Ureter (tissue), 1 donor: ENCODE data around the gene MSL3. TPM values are rescaled to one million over a fixed set of nuclear protein-coding genes. Genes with fewer than 3 reads are reported as not detected.

Experiments used
- DNase-seq: peaks from one replicate; pipeline ENCODE4 v3.0.0-alpha.2; 2020; ENCODE audit warnings: low spot score
- total RNA-seq: library from RNA; stranded (reverse); gene quantifications from one replicate; pipeline ENCODE4 v1.2.4, GENCODE V29; 2023
- donor health status: DM: yes; HTN: yes; CAD: no.

Gene MSL3, protein sequence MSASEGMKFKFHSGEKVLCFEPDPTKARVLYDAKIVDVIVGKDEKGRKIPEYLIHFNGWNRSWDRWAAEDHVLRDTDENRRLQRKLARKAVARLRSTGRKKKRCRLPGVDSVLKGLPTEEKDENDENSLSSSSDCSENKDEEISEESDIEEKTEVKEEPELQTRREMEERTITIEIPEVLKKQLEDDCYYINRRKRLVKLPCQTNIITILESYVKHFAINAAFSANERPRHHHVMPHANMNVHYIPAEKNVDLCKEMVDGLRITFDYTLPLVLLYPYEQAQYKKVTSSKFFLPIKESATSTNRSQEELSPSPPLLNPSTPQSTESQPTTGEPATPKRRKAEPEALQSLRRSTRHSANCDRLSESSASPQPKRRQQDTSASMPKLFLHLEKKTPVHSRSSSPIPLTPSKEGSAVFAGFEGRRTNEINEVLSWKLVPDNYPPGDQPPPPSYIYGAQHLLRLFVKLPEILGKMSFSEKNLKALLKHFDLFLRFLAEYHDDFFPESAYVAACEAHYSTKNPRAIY
- 22.8 TPM for total RNA-seq

DNA sequence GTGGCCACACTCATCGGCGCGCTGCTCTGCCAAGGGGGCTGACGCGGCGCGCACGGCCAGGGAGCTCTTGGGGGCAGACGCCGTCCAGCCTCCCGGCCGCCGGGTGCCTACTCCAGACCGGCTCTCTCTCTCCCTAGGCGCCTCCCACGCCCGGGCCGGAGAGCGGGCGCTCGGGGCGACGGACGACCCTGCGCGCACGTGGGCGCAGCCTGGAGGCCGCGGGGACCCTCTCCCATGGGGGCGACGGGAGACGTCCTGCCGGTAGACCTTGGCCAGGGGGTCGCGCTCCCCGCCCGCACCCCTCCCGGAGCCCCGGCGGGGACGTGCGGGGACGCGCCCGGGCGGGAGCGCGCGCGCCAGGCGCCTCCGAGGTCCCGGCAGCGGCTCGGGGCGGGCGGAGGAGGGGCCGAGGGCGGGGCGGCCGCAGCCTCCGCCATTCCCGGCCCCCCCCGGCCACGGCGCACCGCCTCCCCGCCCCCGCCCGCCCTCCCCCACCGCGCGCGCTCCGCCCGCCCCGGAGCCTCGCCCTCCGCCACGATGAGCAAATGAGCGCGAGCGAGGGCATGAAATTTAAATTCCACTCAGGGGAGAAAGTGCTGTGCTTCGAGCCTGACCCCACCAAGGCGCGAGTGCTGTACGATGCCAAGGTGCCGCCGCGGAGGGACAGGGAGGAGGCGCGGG is at the start of gene MSL3:
TSS of gene MSL3 (plus strand) at position 519 of the 681 bp plus-strand sequence. CDS start at position 546, 27 bp downstream.
- DNase-seq = no peak

DNA sequence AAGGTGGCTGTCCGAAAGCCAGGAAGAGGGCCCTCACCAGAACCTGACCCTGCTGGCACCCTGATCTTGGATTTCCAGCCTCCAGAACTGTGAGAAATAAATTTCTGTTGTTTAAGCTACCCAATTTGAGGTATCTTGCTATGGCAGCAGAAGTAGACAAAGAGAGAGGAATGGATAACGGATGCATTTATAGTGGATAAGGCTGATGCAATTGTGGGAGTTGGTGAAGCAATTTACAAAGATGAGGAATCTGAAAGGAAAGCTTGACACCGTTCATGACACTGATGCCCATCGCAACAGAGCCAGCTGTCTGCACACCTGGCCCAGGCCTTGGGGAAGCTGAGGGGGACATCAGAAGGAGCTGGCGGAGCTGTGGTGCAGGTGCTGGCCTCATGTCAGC is 35.7 kb upstream of the MSL3 start:
- no peak for DNase-seq

DNA sequence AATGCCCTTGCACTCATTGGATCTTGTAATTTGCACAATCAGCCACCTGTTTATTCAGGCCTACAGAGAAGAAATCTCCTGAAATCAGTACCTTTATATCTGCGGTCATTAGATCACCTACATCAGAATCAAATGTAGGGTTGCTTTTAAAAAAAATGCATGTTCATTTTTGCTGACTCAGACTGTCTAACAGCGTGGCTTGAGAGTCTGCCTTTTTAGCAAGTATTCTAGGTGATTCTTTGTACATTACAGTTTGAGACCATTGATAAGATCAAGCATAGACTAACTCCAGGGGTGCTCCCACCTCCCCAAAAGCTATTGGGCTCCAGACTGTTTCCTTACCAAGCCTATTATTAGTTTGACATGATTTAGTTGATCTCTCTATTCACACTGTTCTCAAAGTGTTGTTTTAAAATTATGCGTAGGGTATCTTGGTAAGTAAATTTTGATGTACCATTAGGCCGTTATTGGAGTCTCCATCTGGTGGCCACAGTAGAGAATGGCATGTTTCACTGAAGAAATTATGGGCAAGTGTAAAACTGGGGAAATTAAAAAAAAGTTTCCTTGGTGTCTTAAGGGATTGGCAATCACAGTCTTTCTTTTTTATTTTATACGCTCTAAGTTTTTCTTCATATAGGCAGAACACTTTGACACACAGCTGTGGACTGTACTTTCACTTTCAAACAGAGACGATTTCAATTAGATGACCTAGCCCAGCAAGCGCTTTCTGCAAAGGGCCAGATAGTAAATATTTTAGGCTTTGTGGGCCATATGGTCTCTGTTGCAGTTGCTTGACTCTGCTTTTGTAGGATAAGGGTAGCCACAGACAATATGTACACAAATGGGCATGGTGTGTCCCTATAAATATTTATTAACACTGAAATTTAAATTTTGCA is 33.7 kb upstream of the MSL3 start:
- no peak for DNase-seq

DNA sequence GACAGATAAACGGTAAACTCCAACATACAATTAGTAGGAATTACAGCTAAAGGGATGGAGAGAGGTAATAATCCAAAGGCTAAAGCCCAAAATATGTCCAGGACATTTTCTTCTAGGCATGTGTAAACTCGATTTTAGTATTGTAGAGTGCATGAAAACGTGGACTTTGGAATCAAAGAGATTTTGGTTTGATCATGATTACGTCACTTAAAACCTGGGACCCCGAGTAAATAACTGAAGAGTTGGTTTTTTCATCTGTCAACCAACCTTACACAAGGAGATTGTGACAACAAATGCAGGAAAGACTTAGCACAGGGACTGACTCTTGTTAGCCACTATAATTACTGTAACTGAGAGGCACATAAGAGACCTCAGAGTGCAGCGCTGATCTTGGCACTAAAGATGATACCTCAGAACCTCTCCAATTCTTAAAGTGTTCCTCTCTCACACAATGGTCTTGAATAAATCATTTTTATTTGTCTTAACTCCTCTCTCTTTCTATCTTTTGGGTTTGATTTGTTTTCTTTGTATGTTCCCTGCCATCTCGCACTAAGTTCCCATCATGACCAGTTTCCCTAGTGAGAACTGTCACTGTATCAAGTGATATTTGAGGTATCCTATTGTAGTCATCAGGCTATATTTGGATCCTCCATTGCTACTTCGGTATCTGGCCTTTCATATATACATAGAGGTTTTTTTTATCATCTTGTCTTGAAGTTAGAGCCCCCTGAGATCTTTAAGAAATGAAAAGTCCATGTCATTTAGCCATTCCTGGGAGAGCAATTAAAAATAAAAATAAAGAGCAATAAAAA is 32.2 kb upstream of the MSL3 start:
- no peak for DNase-seq

DNA sequence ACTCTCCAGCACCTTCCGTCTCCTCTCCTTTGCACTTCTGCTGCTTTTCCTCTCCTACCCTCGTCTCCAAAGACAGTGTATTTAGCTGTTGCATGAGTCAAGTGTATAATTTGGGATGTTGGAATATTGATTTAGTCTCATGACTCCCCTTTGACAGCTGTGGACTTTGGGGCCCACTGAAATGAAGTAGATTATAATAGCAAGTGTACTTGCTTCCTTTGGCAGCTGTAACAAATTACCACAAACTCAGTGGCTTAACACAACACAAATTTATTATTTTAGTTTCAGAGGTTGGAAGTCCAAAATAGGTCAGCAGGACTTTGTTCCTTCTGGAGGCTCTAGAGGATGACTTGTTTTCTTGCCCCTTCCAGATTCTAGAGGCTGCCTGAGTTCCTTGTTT is 29.5 kb upstream of the MSL3 start:
- DNase-seq = no peak

DNA sequence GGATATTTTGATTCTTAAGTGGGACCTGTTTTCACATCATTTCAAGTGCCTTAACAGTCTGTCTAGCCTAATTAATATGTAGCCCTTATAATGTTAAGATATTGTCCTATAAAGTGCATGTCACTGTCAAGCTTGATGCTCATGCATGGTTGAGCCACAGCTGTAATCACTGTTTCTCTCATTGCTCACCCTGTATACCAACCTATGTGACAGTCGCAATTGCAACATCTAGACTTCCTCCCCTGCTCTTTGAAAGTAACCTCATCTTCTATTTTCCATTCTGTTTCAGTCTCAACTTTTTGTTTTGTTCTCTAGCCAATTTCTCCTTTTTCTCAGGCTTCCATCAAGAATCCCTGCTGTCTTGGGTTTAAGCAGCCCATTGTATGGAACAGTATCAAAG is 24.4 kb upstream of the MSL3 start:
- no peak for DNase-seq

DNA sequence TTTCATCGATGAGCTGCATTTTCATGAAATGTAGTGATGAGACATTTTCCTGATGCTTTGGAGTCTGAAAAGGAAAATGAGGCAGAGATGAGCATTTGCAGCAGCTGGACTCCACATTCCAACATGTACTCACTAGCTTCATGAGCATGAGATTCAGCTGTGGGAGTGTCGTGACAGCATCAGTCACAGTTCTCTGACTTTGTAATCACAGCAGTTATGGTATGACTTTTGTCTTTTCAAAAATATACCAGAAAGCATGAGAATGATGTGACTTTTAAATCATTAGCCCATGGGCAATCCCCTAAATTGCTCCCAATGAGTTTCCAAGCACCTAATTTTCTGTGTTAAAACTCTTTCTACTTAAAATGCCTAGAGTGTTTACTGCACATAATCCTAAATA is 18.3 kb upstream of the MSL3 start:
- no peak for DNase-seq

DNA sequence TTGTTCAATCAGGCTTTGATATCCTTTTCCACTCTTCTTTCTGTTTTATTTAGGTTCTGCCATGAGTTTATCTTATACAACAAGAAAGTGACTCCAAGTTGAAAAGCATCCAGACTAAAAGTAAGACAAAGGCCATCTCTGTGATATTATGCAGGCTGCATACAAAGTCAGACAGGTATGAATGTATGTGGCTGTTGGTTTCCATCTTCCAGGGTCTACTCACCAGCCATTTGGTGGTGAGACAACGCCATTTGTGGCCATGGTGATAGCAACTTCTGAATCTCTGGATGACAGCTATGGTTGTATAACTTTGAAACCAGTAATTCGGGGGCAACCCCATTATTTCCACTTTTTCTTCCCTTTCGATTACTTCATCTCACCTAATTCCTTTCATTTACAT is 17.2 kb upstream of the MSL3 start:
- no peak for DNase-seq

DNA sequence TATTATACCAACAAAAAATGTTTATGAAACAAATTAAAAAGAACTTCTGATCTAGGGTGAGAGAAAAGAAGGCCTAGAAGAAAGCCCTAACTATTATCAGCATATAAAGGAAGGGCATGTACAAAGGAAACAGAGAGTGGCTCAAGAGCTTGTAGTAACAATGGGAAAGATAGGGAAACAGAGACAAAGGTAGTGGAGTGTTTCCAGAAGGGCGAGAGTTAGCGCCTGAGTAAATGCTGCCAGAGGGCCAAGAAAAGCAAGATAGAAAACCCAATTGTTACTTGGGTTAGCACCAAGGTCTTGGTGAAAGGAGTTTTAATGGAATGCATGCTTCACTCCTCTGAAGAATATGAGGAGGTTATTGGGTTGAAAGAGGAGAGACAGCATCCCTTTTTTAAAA is 16.5 kb upstream of the MSL3 start:
- DNase-seq = no peak

DNA sequence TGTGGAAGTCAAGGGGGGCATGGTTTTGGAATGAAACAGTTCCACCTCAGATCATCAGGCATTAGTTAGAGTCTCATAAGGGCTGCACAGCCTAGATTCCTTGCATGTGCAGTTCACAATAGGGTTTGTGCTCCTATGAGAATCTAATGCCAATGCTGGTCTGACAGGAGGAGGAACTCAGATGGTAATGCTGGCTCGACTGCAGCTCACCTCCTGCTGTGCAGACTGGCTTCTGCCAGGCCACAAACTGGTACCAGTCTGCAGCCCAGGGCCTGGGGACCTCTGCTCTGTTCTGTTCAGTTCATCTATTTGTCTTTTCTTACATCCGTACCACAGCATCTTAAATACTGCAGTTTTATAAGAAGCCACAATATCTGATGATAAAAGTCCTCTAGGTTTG is 12.2 kb upstream of the MSL3 start:
- no peak for DNase-seq

DNA sequence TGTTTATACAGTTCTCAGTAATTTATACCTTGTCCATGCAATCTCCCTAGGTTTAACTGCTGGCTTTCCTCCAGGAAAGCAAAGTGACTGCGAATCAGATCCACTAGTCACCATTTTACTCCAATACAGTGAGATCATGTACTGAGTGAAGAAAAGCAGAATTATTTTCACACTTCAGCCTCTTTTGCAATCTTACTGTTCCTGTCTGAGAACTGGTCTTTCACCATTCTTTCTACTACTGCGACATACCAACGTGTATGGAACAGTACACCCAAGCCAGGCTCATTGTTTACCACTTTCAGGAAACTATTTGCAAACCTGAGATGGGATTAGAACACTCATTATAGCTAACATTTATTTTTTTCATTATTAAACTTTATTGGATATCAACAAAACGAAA is 8.0 kb upstream of the MSL3 start:
- DNase-seq = no peak

DNA sequence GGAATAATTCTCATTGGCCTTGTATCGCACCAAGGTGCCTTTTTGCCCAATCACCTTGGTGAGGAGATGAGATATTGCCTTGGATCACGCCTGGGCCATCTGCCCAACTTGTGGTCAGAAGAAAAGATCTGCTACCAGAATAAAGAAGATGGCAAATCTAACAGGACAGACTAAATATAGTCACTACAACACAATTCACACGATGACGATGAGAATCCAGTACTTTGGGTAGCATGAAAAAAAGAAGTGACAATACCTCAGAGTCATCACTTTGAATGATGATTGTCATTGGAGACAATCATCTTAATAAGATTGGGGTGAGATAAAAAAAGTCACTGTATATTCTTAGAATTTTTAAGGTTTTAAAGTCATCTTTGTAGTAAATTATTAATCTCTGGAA is 7.3 kb upstream of the MSL3 start:
- no peak for DNase-seq

DNA sequence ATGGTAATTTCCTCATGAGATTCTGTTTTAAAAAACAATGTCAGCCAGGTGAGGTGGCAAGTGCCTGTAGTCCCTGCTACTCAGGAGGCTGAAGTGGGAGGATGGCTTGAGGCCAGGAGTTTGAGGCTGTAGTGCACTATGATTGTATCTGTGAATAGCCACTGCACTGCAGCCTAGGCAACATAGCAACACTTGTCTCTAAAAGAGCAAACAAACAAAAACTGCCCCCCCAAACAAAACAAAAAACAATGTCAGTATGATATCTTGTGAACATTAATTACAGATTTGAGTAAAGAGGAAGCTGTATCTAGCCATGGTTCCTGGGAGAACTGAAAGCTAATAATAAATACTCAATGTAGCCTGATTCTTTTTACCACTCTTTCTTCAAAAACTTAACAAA is 6.8 kb upstream of the MSL3 start:
- no peak for DNase-seq

DNA sequence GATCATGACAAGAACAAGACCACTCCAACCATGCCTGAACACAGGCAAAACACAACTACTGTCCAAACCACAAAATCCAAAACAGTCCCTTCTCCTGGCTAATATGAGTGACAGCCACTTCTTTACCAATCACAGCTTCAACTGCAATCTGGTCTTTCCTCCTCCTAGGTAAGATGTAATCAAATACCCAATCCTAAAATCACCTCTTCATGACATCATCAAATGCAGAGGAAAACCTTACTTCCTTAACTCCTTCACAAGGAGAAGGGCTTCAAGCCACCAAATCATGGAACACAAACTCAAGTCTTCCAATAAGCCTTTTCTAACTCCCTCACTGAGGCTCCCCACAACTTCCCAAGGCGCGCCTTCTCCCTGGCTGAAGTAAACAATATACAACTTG is 4.4 kb upstream of the MSL3 start:
- no peak for DNase-seq

DNA sequence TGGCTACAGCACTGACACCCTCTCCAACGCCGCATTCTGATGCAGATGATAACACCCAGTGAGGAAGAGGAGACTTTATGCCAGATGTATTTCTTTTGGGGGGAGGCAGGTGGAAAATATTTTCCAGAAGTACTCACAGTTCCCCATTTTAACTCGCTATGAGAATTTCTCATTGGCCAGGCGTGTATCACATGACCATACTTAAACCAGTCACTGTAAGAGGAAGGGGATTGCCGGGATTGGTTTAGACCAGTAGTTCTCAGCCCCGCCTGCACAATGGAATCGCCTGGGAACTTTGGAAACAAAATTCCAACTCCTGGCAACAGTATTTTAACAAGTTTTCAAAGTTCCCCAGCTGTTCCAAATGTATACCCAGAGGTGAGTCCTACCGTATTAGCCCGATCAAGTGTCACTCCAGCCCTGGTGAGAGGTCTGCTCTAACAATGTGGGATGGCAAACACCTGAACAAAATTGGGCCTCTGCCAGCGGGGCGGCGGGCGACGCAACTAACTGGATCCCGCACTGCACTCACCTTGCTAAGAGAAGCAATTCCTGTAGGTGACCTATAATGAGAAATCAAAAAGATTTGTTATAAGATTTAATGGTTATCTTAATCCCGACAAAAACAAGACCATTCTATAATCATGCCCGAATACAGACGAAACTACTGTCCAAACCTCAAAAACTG is 2.9 kb upstream of the MSL3 start:
- no peak for DNase-seq

DNA sequence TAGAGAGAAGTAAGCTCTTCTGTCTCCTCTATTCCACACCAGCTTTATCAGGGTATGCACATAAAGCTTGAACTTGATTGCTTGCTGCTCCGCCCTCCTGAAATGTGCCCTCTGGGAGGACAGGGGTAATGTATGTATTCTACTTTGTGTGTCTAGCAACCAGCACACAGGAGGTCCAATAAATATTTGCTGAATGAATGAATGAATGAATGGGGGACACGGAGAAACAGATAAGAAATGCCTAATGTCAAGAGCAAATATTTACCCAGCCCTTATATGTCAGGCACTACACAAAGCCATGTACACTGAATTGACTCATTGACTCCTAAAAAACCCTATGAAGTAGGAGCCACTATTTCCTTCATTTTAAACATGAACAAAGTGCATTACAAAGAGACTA is 2.3 kb upstream of the MSL3 start:
- no peak for DNase-seq

DNA sequence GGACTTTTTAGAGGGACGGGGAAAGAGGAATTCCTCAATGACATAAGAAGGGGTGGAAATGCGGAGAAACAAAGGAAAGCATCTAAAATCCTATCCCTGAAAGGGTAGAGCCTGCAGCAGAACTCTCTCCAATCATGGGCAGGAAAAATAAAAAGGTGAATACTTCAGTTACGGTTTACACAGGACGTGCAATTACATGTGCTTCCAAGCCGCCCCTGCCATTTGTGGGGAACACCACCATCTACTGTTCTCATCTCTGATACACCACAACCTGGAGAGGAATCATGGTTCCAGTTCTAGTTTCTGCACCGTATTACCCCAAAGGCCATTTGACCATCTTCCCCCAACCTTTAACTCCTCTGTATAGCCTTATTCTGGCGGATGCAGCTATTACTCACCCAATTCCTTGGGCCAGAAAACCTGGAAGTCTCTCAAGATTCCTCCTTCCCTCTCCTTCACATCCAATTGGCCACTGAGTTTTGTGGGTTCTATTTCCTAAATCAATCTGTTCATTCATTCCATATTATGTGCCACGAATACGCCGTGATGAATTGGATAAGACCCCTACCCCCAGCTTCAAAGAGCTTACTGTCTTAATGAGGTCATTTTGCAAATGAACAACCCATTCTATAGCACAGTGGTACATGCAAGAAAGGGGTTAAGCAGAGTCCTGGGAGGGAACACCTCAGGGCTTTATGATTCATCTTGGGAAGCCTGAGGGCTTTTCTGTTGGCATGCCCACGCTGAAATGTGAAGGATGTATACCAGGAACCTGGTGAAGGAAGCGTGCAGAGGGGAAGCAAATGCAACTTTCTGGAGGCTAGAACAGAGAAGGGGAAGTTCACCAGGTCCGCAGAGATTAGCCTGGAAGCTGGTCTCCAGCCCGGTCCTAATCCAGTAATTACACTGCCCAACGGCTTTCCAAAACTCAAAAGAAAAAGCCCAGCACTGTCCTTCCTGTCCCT is 1.4 kb upstream of the MSL3 start:
- no peak for DNase-seq

DNA sequence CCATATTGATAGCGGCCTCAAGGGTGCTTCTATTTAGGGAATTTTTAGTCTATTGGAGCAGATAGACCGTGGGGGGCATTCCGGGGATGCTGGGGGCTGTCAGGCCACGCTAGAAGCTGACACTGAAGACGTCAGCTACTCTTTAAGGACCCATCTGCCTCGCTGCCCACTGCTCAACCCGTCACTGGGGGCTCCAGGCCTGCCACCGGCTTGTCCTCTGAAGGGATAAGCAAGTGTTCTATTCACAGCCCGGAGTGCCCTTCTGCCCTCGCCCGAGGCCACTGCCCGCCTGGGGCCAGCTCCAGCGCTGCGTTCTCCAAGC is 679 bp upstream of the MSL3 start:
- no peak for DNase-seq

DNA sequence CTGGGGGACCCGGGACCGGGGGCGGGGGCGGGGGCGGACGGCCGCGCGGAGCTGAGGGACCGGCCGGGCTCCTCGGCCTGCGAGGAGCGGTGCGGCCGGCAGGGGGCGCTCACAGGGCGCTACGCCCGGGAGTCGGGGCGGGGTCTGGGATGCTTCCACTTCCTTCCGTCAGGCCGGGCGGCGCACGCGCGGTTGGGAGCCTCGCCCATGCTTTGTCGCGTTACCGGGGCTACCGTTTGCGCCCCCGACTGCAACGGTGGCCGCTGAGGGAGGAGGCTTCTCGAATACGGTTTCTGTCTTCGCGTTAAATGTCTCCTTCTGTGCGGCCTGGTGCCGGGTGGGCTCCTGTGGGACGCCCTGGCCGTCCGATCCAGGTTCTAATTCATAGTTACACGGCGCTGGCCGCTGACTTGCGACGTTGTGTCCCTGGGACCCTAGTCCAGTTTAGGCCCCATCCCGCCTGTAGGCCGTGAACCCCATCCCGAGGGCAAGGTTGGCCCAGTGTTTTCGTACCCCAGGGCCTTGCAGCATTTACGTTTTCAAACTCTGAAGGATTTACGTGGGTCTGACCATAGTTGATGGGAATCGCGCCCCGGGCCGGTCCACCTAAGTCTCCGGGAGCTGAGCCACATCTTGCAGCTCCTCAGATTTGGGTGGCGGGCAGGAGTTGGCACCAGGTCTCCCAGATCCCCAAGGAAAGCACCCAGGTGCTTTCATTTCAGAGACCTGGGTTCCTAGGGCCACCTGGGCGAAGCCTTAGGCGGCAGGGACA is 549 bp downstream of the MSL3 start:
- peak; percentile 86 for DNase-seq
